H1 (cell line): ENCODE results near the gene KRTAP10-2. TPM values are rescaled to one million over a fixed set of nuclear protein-coding genes. Genes with fewer than 3 reads are reported as not detected.

ENCODE experiments used
- CTCF ChIA-PET: fragments of 300-600 bp; sonication (Branson Sonifier 250); formaldehyde crosslinking; loops from one replicate; lab custom pipeline; 2021; ENCODE audit not compliant: partially characterized antibody; lab: Charles Lee
- POLR2A ChIA-PET: fragments of 300-600 bp; sonication (Branson Sonifier 250); formaldehyde crosslinking; loops from one replicate; lab custom pipeline; 2021; ENCODE audit warnings: inconsistent platforms; ENCODE audit not compliant: partially characterized antibody; lab: Charles Lee
- DNase-seq, 2 experiments: peaks; one replicate each; pipeline versions ENCODE4 v3.0.0 to v3.0.0-alpha.2; 2010 to 2022; ENCODE audit warnings: low spot score in 2 of 2, low read depth in 1 of 2, mixed read lengths in 1 of 2
- FAIRE-seq: peaks from 2 replicates; lab custom pipeline; 2011; peaks lifted over from hg19 to GRCh38; lab: Jason Lieb, UNC
- H2AFZ ChIP-seq: 2 replicates; pipeline ENCODE4 v1.8.1; 2012; ENCODE audit warnings: low read length, inconsistent platforms
- H2AK5ac ChIP-seq: 2 replicates; pipeline ENCODE4 v1.6.1; 2013; ENCODE audit warnings: low read depth, low read length
- H2BK120ac ChIP-seq: replicated peaks from 2 replicates; pipeline ENCODE3; 2013; ENCODE audit warnings: low read depth, low read length, inconsistent platforms
- H2BK12ac ChIP-seq: 2 replicates; pipeline ENCODE4 v1.6.1; 2013; ENCODE audit warnings: low read depth, low read length
- H2BK15ac ChIP-seq: 2 replicates; pipeline ENCODE4 v1.6.1; 2013; ENCODE audit warnings: low read length
- H2BK20ac ChIP-seq: 2 replicates; pipeline ENCODE4 v1.6.1; 2013; ENCODE audit warnings: low read length
- H2BK5ac ChIP-seq: 2 replicates; pipeline ENCODE4 v1.6.1; 2013; ENCODE audit warnings: low read depth, low read length
- H3K14ac ChIP-seq: 2 replicates; pipeline ENCODE4 v1.6.1; 2013; ENCODE audit warnings: inconsistent platforms; ENCODE audit not compliant: insufficient read length
- H3K18ac ChIP-seq: 2 replicates; pipeline ENCODE4 v1.6.1; 2013; ENCODE audit warnings: low read length; ENCODE audit errors: extremely low read depth
- H3K23ac ChIP-seq: 2 replicates; pipeline ENCODE4 v1.6.1; 2013; ENCODE audit warnings: inconsistent platforms; ENCODE audit not compliant: insufficient read length
- H3K23me2 ChIP-seq: 2 replicates; pipeline ENCODE4 v1.6.1; 2013; ENCODE audit warnings: low read depth, low read length
- H3K27ac ChIP-seq: 2 replicates; pipeline ENCODE4 v1.6.1; 2011; ENCODE audit warnings: low read depth, low read length, inconsistent platforms
- H3K27me3 ChIP-seq, 4 experiments: replicated peaks in 1 of 4; 1 replicate in 1 of 4; 2 replicates in 3 of 4; pipeline versions ENCODE4 v1.6.1 to v1.8.1; 2011 to 2013; ENCODE audit warnings: low read length in 3 of 4, mild to moderate bottlenecking in 3 of 4, inconsistent platforms in 2 of 4, mixed read lengths in 2 of 4, moderate library complexity in 1 of 4; ENCODE audit not compliant: control insufficient read depth in 3 of 4, insufficient read depth in 3 of 4; ENCODE audit errors: extremely low read depth in 1 of 4
- H3K36me3 ChIP-seq, 4 experiments: 2 replicates each; pipeline versions ENCODE4 v1.6.1 to v1.8.1; 2011 to 2013; ENCODE audit warnings: mild to moderate bottlenecking in 4 of 4, low read length in 3 of 4, moderate library complexity in 2 of 4, control low read depth in 1 of 4, inconsistent platforms in 1 of 4; ENCODE audit not compliant: insufficient read depth in 4 of 4, control insufficient read depth in 2 of 4
- H3K4ac ChIP-seq: replicated peaks from 2 replicates; pipeline ENCODE3; 2013; ENCODE audit warnings: low read length, low read depth, mixed read lengths, inconsistent platforms; ENCODE audit not compliant: insufficient read length
- H3K4me1 ChIP-seq, 4 experiments: replicated peaks in 1 of 4; 1 replicate in 1 of 4; 2 replicates in 3 of 4; pipeline versions ENCODE4 v1.6.1 to v1.8.1; 2011 to 2013; ENCODE audit warnings: low read length in 3 of 4, inconsistent platforms in 2 of 4, mixed read lengths in 1 of 4; ENCODE audit not compliant: insufficient read depth in 4 of 4, control insufficient read depth in 3 of 4
- H3K4me2 ChIP-seq, 2 experiments: 2 replicates each; pipeline versions ENCODE4 v1.6.1 to v1.8.1; 2011 to 2013; ENCODE audit warnings: low read depth in 2 of 2, low read length in 2 of 2, control low read depth in 1 of 2, inconsistent platforms in 1 of 2, mild to moderate bottlenecking in 1 of 2; ENCODE audit not compliant: insufficient read depth in 1 of 2
- H3K4me3 ChIP-seq, 4 experiments: fragments of 200-600, 300-600 bp in 1 of 4; sonication (generic), shearing (Covaris generic), sonication (Bioruptor Twin) in 1 of 4; 2 replicates each; pipeline versions ENCODE4 v1.5.1 to v1.8.1; 2011 to 2016; ENCODE audit warnings: low read length in 4 of 4, low read depth in 3 of 4, control low read depth in 2 of 4, inconsistent platforms in 2 of 4, mild to moderate bottlenecking in 2 of 4, mixed read lengths in 1 of 4, moderate library complexity in 1 of 4; ENCODE audit not compliant: insufficient read depth in 2 of 4; ENCODE audit errors: extremely low read depth in 1 of 4
- H3K56ac ChIP-seq: replicated peaks from 2 replicates; pipeline ENCODE3; 2013; ENCODE audit warnings: low read depth, mild to moderate bottlenecking, mixed read lengths, low read length, inconsistent platforms; ENCODE audit not compliant: insufficient read length
- H3K79me1 ChIP-seq: 2 replicates; pipeline ENCODE4 v1.6.1; 2013; ENCODE audit warnings: low read depth, low read length, control low read depth
- H3K79me2 ChIP-seq, 2 experiments: 2 replicates each; pipeline versions ENCODE4 v1.6.1 to v1.8.1; 2012 to 2013; ENCODE audit warnings: low read length in 2 of 2, mild to moderate bottlenecking in 2 of 2, inconsistent platforms in 1 of 2; ENCODE audit not compliant: insufficient read depth in 2 of 2, control insufficient read depth in 1 of 2
- H3K9ac ChIP-seq, 4 experiments: replicated peaks in 1 of 4; 1 replicate in 1 of 4; 2 replicates in 3 of 4; pipeline versions ENCODE4 v1.6.1 to v1.8.1; 2011 to 2013; ENCODE audit warnings: low read depth in 3 of 4, low read length in 3 of 4, control low read depth in 2 of 4, mild to moderate bottlenecking in 2 of 4, moderate library complexity in 2 of 4, inconsistent platforms in 1 of 4; ENCODE audit errors: extremely low read depth in 1 of 4
- H3K9me3 ChIP-seq, 2 experiments: 2 replicates each; pipeline versions ENCODE4 v1.6.1 to v1.8.1; 2012 to 2013; ENCODE audit warnings: mild to moderate bottlenecking in 2 of 2, moderate library complexity in 2 of 2, control low read depth in 1 of 2, inconsistent platforms in 1 of 2, low read depth in 1 of 2, low read length in 1 of 2, mixed read lengths in 1 of 2; ENCODE audit not compliant: insufficient read depth in 2 of 2
- H4K20me1 ChIP-seq, 2 experiments: replicated peaks in 1 of 2; 2 replicates each; pipeline versions ENCODE3 to v1.8.1; 2011 to 2013; ENCODE audit warnings: inconsistent platforms in 2 of 2, low read length in 2 of 2, mild to moderate bottlenecking in 1 of 2; ENCODE audit not compliant: insufficient read depth in 2 of 2, control insufficient read depth in 1 of 2
- H4K5ac ChIP-seq: 2 replicates; pipeline ENCODE4 v1.6.1; 2013; ENCODE audit warnings: low read length, low read depth, mixed read lengths, inconsistent platforms; ENCODE audit not compliant: insufficient read length
- H4K8ac ChIP-seq: 2 replicates; pipeline ENCODE4 v1.8.0; 2013; ENCODE audit warnings: mild to moderate bottlenecking, moderate library complexity, low read length, inconsistent platforms; ENCODE audit not compliant: insufficient read depth; ENCODE audit errors: extremely low read depth
- H4K91ac ChIP-seq: replicated peaks from 2 replicates; pipeline ENCODE3; 2013; ENCODE audit warnings: low read length, mixed read lengths, inconsistent platforms; ENCODE audit not compliant: insufficient read length
- BCL11A ChIP-seq, 2 experiments: IDR thresholded peaks; one replicate each; pipeline ENCODE4 v1.6.1; 2011; ENCODE audit warnings: low read depth in 2 of 2, low read length in 2 of 2, mild to moderate bottlenecking in 2 of 2
- CBX8 ChIP-seq: fragments of 300-800, 300-1000 bp; sonication (generic); IDR thresholded peaks from 2 replicates; pipeline ENCODE4 v1.7.1; 2016; ENCODE audit warnings: low read depth, low read length, borderline replicate concordance
- CREB1 ChIP-seq: IDR thresholded peaks from 2 replicates; pipeline ENCODE4 v1.6.1; 2012; ENCODE audit warnings: inconsistent platforms
- GTF2F1 ChIP-seq: IDR thresholded peaks from 2 replicates; pipeline ENCODE4 v1.6.1; 2012; ENCODE audit warnings: low read depth, low read length, improper control_type of control experiment, borderline replicate concordance
- NRF1 ChIP-seq: IDR thresholded peaks from 2 replicates; pipeline ENCODE4 v1.6.1; 2011; ENCODE audit warnings: mild to moderate bottlenecking, low read depth, low read length, improper control_type of control experiment
- POLR2A ChIP-seq, 2 experiments: IDR thresholded peaks; 1 replicate in 1 of 2; 2 replicates in 1 of 2; pipeline ENCODE4 v1.6.1; 2011; ENCODE audit warnings: low read depth in 2 of 2, low read length in 2 of 2, mild to moderate bottlenecking in 2 of 2; ENCODE audit errors: control extremely low read depth in 1 of 2
- RNF2 ChIP-seq: fragments of 200-900, 300-1000 bp; sonication (generic); IDR thresholded peaks from 2 replicates; pipeline ENCODE4 v1.7.1; 2016; ENCODE audit warnings: borderline replicate concordance, low read depth, mild to moderate bottlenecking, antibody characterized with exemption, low read length; ENCODE audit not compliant: poor library complexity, severe bottlenecking; ENCODE audit errors: missing control alignments
- SP1 ChIP-seq: IDR thresholded peaks from 2 replicates; pipeline ENCODE4 v1.6.1; 2011; ENCODE audit warnings: low read depth, low read length
- SRF ChIP-seq: IDR thresholded peaks from 2 replicates; pipeline ENCODE4 v1.6.1; 2011; ENCODE audit warnings: mild to moderate bottlenecking, low read depth, low read length, moderate library complexity
- WGBS, 2 experiments: shearing (Covaris generic) in 1 of 2; methylation state at CpG; one replicate each; pipeline versions ENCODE4 v1.1.6 to v1.1.7; 2013 to 2015; ENCODE audit warnings: low lambda C conversion rate in 2 of 2, mixed read lengths in 2 of 2, inconsistent platforms in 1 of 2, low coverage in 1 of 2, missing lambda C conversion rate in 1 of 2; ENCODE audit not compliant: insufficient replicate concordance in 2 of 2, insufficient coverage in 1 of 2, insufficient read length in 1 of 2; ENCODE audit errors: extremely low coverage in 1 of 2, missing lambda C conversion rate in 1 of 2; 5-methylcytosine and 5-hydroxymethylcytosine counted together
- polyA plus RNA-seq, 7 experiments: library from polyadenylated mRNA; depleted of rRNA in 3 of 7; stranded (reverse) in 5 of 7; unstranded in 2 of 7; fragments of >200 nt in 5 of 7; fragments of 200-250 nt in 2 of 7; gene quantifications; 1 replicate in 5 of 7; 2 replicates in 1 of 7; 4 replicates in 1 of 7; pipeline versions ENCODE4 v1.2.1 to v1.2.3, GENCODE V29; 2011 to 2013; ENCODE audit warnings: missing spikeins in 2 of 7, mixed read lengths in 2 of 7
- total RNA-seq: library from RNA; stranded (reverse); fragmentation: NEBNext Ultra II Directional; extraction: Animal tissue kit (Norgen Biotek cat#: 25700); gene quantifications from 2 replicates; pipeline ENCODE4 v1.2.1, GENCODE V29; 2021
- TF ChIP-seq, protein P1 (sequence below): IDR thresholded peaks from 2 replicates; pipeline ENCODE4 v1.6.1; 2012; ENCODE audit warnings: low read length, inconsistent platforms

Gene KRTAP10-2
- total and polyA plus RNA-seq, 2 of the 8 experiments (the other 6 are each of a cell fraction or from before 2014, with no cell fraction given), result 0.11 TPM; not detected in 1

DNA sequence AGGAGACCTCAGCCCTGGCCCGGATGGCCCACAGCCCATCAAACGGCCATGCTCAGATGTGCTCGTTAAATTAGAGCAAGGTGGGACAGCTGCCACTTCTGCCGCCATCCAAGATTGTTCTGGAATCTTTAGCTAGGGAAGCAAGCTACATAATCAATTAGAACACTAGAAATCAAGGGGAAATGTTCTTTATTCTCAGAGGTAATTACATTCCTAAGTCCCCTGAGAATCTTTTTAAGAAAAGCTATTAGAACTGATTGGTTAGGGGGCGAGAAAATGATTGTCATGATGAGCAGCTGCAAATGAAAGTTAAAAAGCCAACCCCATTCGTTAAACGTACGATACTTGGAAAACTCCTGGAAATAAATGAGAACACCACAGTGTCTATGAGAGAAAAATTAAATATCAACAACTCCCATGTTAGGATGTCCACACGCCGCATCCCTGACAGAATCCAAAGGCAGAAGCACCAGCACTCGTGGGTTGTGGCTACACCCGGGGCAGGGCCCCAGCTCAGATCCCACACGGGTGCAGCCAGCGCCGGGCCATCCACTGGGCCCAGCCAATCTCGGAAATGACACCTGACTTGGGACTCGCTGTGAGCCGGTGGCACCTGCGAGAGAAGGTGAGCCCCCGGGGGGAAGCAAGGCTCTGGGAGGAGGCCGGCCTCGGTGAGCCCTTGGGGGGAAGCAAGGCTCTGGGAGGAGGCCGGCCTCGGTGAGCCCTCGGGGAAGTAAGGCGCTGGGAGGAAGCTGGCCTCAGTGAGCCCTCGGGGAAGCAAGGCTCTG is 48.9 kb downstream of the KRTAP10-2 start:
- no peak overlapping the region for H2AK5ac ChIP-seq
- H2BK15ac ChIP-seq, result no peak overlapping the region
- H3K9ac ChIP-seq, result no peak overlapping the region
- no peak overlapping the region for H2BK20ac ChIP-seq
- H2BK12ac ChIP-seq, result no peak overlapping the region
- POLR2A ChIA-PET, result interaction anchor here (0.8 to 1.3 kb wide), 2 partner anchors 14 to 315 kb away, joined by 3 read pairs; partner anchors contain the start of gene SUMO3
- DNase-seq, result no peak
- H3K4me1 ChIP-seq, result peaks cover 0 to 8% (median 2%) of the 10 kb centered on the region in 4 experiments; a peak in 5 of 7 replicates
- no peak overlapping the region for H3K18ac ChIP-seq
- H3K27me3 ChIP-seq, result no peaks in the 10 kb centered on the region
- H3K79me1 ChIP-seq, result no peaks in the 10 kb centered on the region; the same call in 1 of the 2 replicates
- CTCF ChIA-PET, result interaction anchor here (0.6 to 2.3 kb wide), 8 partner anchors 8 to 291 kb away, joined by 3 to 7 read pairs (median 4); no protein-coding TSS in a partner anchor
- H2AFZ ChIP-seq, result no peak overlapping the region
- no peak overlapping the region for H3K14ac ChIP-seq
- WGBS, 2 experiments, result 88% methylated on average over 25 of the region's 27 CpGs; no CpG with 5 or more reads in 1 of the 2 experiments
- no peak overlapping the region for H4K91ac ChIP-seq
- H3K23me2 ChIP-seq, result no peaks in the 10 kb centered on the region
- no peak overlapping the region for H3K56ac ChIP-seq
- no peak overlapping the region for H4K8ac ChIP-seq
- no peak overlapping the region for H4K5ac ChIP-seq
- H3K27ac ChIP-seq, result no peak overlapping the region
- no peak for FAIRE-seq
- H3K36me3 ChIP-seq, result 0 out of 8 replicates have a peak, but pooled peaks cover 0 to 2% (median 0%) of the 10 kb centered on the region in 4 experiments
- H4K20me1 ChIP-seq, result no peaks in the 10 kb centered on the region
- H3K79me2 ChIP-seq, result no peaks in the 10 kb centered on the region
- H3K4ac ChIP-seq, result no peak overlapping the region
- H3K4me3 ChIP-seq, result no peak overlapping the region
- H2BK120ac ChIP-seq, result no peak overlapping the region
- H3K23ac ChIP-seq, result no peak overlapping the region
- H3K9me3 ChIP-seq, result no peaks in the 10 kb centered on the region
- H2BK5ac ChIP-seq, result no peak overlapping the region
- no peak overlapping the region for H3K4me2 ChIP-seq
- no peak for TF ChIP-seq NRF1
- TF ChIP-seq POLR2A (IDR thresholded peaks at IDR 0.05; ENCODE audit: control extremely low read depth in 1 of 2, low read depth in 2 of 2, low read length in 2 of 2), result no peak
- TF ChIP-seq RNF2, result no peak
- TF ChIP-seq CREB1, result no peak
- TF ChIP-seq GTF2F1, result no peak
- TF ChIP-seq, protein P1, sequence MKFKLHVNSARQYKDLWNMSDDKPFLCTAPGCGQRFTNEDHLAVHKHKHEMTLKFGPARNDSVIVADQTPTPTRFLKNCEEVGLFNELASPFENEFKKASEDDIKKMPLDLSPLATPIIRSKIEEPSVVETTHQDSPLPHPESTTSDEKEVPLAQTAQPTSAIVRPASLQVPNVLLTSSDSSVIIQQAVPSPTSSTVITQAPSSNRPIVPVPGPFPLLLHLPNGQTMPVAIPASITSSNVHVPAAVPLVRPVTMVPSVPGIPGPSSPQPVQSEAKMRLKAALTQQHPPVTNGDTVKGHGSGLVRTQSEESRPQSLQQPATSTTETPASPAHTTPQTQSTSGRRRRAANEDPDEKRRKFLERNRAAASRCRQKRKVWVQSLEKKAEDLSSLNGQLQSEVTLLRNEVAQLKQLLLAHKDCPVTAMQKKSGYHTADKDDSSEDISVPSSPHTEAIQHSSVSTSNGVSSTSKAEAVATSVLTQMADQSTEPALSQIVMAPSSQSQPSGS, result no peak
- TF ChIP-seq SRF, result no peak
- no peak for TF ChIP-seq SP1
- no peak for TF ChIP-seq CBX8
- TF ChIP-seq BCL11A (IDR thresholded peaks at IDR 0.05; ENCODE audit: low read depth in 2 of 2, low read length in 2 of 2), result no peak
